Measurements from ENCODE around the gene FAM107B.

DNA sequence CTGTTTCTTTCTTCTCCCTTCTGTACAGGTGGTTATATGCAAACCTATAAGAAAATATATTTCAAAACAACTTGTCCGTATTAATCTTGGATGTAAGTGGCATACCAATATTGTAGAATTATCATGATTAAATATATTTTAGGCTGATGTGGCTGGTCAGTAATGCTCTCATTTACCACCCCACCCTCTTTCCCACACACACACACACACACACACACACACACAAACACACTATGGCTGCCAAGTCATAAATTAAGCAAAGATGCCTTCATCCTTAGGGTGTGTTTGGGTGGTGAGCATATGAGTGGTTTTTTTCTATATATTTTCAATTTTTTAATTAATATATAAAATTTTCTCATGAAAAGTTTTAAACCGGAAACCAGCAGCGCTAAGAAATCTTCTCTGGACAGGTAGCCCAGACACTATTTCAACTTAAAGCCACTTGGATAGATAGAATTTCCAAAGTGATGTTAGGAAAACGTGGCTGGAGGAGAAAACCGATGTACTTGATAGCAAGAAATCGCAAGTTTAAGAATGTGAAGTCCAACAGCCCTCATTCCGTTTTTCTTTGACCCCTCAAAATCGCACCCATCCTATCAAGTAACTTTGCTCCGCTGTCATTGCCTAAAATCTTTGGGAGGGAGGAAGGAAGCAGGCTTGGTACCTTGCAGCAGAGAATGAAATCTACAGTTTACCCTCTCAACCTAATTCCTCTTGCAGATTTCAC is 171.7 kb downstream of the FAM107B start:
- TF ChIP-seq, protein P1, sequence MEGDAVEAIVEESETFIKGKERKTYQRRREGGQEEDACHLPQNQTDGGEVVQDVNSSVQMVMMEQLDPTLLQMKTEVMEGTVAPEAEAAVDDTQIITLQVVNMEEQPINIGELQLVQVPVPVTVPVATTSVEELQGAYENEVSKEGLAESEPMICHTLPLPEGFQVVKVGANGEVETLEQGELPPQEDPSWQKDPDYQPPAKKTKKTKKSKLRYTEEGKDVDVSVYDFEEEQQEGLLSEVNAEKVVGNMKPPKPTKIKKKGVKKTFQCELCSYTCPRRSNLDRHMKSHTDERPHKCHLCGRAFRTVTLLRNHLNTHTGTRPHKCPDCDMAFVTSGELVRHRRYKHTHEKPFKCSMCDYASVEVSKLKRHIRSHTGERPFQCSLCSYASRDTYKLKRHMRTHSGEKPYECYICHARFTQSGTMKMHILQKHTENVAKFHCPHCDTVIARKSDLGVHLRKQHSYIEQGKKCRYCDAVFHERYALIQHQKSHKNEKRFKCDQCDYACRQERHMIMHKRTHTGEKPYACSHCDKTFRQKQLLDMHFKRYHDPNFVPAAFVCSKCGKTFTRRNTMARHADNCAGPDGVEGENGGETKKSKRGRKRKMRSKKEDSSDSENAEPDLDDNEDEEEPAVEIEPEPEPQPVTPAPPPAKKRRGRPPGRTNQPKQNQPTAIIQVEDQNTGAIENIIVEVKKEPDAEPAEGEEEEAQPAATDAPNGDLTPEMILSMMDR (IDR thresholded peaks at IDR 0.05), result no peak
- TF ChIP-seq POLR2A (IDR thresholded peaks at IDR 0.05), result no peak

Data from suprapubic skin (tissue), 3 donors.